ENCODE data around the gene DDX46. TPM values are rescaled to one million over a fixed set of nuclear protein-coding genes. Genes with fewer than 3 reads are reported as not detected.

DDX46 gene
- total RNA-seq, 2 experiments from 2014 or later, result 47.1 to 78.8 TPM

DNA sequence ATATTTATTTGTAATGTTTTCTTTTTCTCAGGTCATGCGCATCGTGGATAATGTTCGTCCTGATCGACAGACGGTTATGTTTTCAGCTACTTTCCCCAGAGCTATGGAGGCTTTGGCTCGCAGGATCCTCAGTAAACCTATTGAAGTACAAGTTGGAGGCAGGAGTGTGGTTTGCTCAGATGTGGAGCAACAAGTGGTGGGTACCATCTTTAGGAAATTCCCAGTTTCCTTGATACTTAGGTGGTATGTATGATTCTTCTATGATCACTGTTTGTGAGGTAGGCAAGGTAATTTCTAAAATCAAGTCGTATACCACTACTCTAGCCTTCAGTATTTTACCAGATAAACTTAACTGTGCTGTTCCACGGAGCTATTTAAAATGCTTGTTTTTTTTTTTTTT, 36.2 kb downstream of the DDX46 start:
- TF ChIP-seq, protein P1, sequence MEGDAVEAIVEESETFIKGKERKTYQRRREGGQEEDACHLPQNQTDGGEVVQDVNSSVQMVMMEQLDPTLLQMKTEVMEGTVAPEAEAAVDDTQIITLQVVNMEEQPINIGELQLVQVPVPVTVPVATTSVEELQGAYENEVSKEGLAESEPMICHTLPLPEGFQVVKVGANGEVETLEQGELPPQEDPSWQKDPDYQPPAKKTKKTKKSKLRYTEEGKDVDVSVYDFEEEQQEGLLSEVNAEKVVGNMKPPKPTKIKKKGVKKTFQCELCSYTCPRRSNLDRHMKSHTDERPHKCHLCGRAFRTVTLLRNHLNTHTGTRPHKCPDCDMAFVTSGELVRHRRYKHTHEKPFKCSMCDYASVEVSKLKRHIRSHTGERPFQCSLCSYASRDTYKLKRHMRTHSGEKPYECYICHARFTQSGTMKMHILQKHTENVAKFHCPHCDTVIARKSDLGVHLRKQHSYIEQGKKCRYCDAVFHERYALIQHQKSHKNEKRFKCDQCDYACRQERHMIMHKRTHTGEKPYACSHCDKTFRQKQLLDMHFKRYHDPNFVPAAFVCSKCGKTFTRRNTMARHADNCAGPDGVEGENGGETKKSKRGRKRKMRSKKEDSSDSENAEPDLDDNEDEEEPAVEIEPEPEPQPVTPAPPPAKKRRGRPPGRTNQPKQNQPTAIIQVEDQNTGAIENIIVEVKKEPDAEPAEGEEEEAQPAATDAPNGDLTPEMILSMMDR (conservative IDR thresholded peaks at IDR 0.05; ENCODE audit: low read length), result no peak
- H4K20me1 ChIP-seq (ENCODE audit: insufficient read depth, low read length), result no peaks in the 10 kb centered on the region
- no peak overlapping the region for H2AFZ ChIP-seq (ENCODE audit: low read length)
- H3K4me3 ChIP-seq (ENCODE audit: low read depth, low read length, poor library complexity, severe bottlenecking), result no peak overlapping the region
- H3K36me3 ChIP-seq (ENCODE audit: insufficient read depth, low read length), result peaks cover 92% of the 10 kb centered on the region
- H3K4me2 ChIP-seq (ENCODE audit: low read length), result no peak overlapping the region
- no peaks in the 10 kb centered on the region for H3K4me1 ChIP-seq (ENCODE audit: insufficient read depth, low read length, poor library complexity, severe bottlenecking)
- no peaks in the 10 kb centered on the region for H3K79me2 ChIP-seq (ENCODE audit: insufficient read depth, low read depth, low read length)
- intact Hi-C loops (cut with micrococcal nuclease; ENCODE audit: unreplicated experiment), result no loop called here
- CTCF ChIA-PET (ENCODE audit: unreplicated experiment), result no interaction called here
- no peaks in the 10 kb centered on the region for H3K9me2 ChIP-seq (ENCODE audit: insufficient read depth, low read length)
- no peak overlapping the region for H3K27ac ChIP-seq (ENCODE audit: low read depth, low read length, poor library complexity, severe bottlenecking)
- H3K9me3 ChIP-seq (ENCODE audit: low read length), result no peaks in the 10 kb centered on the region
- no TSS peak for BruUV-seq (replicated peaks)
- no peak for DNase-seq (ENCODE audit: low spot score)
- POLR2A ChIA-PET, result interaction anchor here (0.5 to 0.7 kb wide), 4 partner anchors 10 to 626 kb away, joined by 3 to 4 read pairs (median 4); no protein-coding TSS in a partner anchor

DNA sequence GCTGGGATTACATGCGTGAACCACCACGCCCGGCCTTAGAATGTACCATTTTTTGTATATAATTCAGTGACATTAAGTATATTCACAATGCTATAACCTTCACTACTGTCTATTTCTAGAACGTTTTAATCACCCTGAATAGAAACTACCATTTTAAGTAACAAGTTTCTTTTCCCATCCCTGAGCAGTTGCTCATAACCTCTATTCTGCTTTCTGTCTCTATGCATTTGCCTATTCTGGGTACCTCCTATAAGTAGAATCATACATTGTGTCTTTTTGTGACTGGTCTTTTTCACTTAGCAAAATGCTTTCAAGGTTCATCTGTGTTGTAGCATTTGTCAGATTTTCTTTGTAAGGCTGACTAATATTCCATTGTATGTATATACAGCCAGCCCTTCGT, 39.9 kb downstream of the DDX46 start:
- BruUV-seq (replicated peaks), result no TSS peak
- no peaks in the 10 kb centered on the region for H3K4me1 ChIP-seq (ENCODE audit: insufficient read depth, low read length, poor library complexity, severe bottlenecking)
- no peaks in the 10 kb centered on the region for H3K79me2 ChIP-seq (ENCODE audit: insufficient read depth, low read depth, low read length)
- no peak overlapping the region for H3K4me2 ChIP-seq (ENCODE audit: low read length)
- H3K27ac ChIP-seq (ENCODE audit: low read depth, low read length, poor library complexity, severe bottlenecking), result no peak overlapping the region
- H4K20me1 ChIP-seq (ENCODE audit: insufficient read depth, low read length), result no peaks in the 10 kb centered on the region
- no peak overlapping the region for H2AFZ ChIP-seq (ENCODE audit: low read length)
- TF ChIP-seq, protein P1 (conservative IDR thresholded peaks at IDR 0.05; ENCODE audit: low read length), result no peak
- TF ChIP-seq EZH2phosphoT487 (IDR thresholded peaks at IDR 0.05; ENCODE audit: borderline replicate concordance, low read depth, low read length), result no peak
- intact Hi-C loops (cut with micrococcal nuclease; ENCODE audit: unreplicated experiment), result no loop called here
- H3K36me3 ChIP-seq (ENCODE audit: insufficient read depth, low read length), result peaks cover 93% of the 10 kb centered on the region
- H3K9me2 ChIP-seq (ENCODE audit: insufficient read depth, low read length), result no peaks in the 10 kb centered on the region
- H3K9me3 ChIP-seq (ENCODE audit: low read length), result no peaks in the 10 kb centered on the region
- DNase-seq (ENCODE audit: low spot score), result no peak
- CTCF ChIA-PET (ENCODE audit: unreplicated experiment), result no interaction called here
- H3K4me3 ChIP-seq (ENCODE audit: low read depth, low read length, poor library complexity, severe bottlenecking), result no peak overlapping the region
- POLR2A ChIA-PET, result interaction anchor here (0.6 kb wide), 1 partner anchor 33 kb away, joined by 3 read pairs; no protein-coding TSS in a partner anchor

DNA sequence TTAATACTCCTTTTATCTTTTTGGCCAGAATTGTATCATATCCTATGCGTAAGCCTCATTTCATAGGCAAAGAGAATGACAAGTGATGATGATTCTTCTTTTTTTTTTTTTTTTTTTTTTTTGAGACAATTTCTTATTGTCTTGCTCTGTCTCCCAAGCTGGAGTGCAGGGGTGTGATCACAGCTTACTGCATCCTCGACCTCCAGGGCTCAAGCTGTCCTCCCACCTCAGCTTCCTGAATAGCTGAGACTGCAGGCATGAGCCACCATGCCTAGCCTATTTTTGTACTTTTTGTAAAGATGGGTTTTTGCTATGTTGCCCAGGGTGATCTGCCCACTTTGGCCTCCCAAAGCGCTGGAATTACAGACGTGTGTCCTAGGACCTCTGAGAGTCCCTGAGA, 45.2 kb downstream of the DDX46 start:
- Histone ChIP-seq H3K4me1 (ENCODE audit: insufficient read depth, low read length, poor library complexity, severe bottlenecking) (no peaks in the 10 kb centered on the region), H3K9me2 (ENCODE audit: insufficient read depth, low read length) (no peaks in the 10 kb centered on the region), H3K27ac (ENCODE audit: low read depth, low read length, poor library complexity, severe bottlenecking) (no peak overlapping the region), H3K4me3 (ENCODE audit: low read depth, low read length, poor library complexity, severe bottlenecking) (no peak overlapping the region), H3K9me3 (ENCODE audit: low read length) (no peaks in the 10 kb centered on the region), H2AFZ (ENCODE audit: low read length) (no peak overlapping the region), H4K20me1 (ENCODE audit: insufficient read depth, low read length) (no peaks in the 10 kb centered on the region), H3K79me2 (ENCODE audit: insufficient read depth, low read depth, low read length) (no peaks in the 10 kb centered on the region), H3K4me2 (ENCODE audit: low read length) (no peak overlapping the region), H3K36me3 (ENCODE audit: insufficient read depth, low read length) (peaks cover 83% of the 10 kb centered on the region)
- no peak for TF ChIP-seq EZH2phosphoT487 (IDR thresholded peaks at IDR 0.05; ENCODE audit: borderline replicate concordance, low read depth, low read length)
- TF ChIP-seq, protein P1 (conservative IDR thresholded peaks at IDR 0.05; ENCODE audit: low read length), result no peak
- CTCF ChIA-PET (ENCODE audit: unreplicated experiment), result no interaction called here
- no TSS peak for BruUV-seq (replicated peaks)
- no peak for DNase-seq (ENCODE audit: low spot score)
- POLR2A ChIA-PET, result interaction anchor here (0.6 kb wide), 3 partner anchors 24 to 1824 kb away, joined by 3 to 4 read pairs (median 3); no protein-coding TSS in a partner anchor
- intact Hi-C loops (cut with micrococcal nuclease; ENCODE audit: unreplicated experiment), result no loop called here
